GM23248 (cell line): ENCODE measurements around the gene NCOA5. TPM values are rescaled to one million over a fixed set of nuclear protein-coding genes. Genes with fewer than 3 reads are reported as not detected.
A peak's percentile ranks its signal among the peaks of the same experiment; 100 is the strongest.

Experiments
- DNase-seq: peaks from one replicate; pipeline ENCODE4 v3.0.0-alpha.2; 2015
- H2AFZ ChIP-seq: fragments of 200-600 bp; sonication (generic); 2 replicates; pipeline ENCODE4 v1.6.1; 2016; ENCODE audit warnings: antibody characterized with exemption
- H3F3A ChIP-seq: fragments of 200-600 bp; sonication (generic); 2 replicates; pipeline ENCODE4 v1.6.1; 2016; ENCODE audit warnings: mild to moderate bottlenecking, antibody characterized with exemption, mixed run types; ENCODE audit not compliant: insufficient read depth
- H3K27ac ChIP-seq: fragments of 200-600 bp; sonication (generic); 2 replicates; pipeline ENCODE4 v1.5.1; 2016; ENCODE audit warnings: mild to moderate bottlenecking
- H3K27me3 ChIP-seq: fragments of 200-600 bp; sonication (generic); replicated peaks from 2 replicates; pipeline ENCODE4 v1.6.1; 2016; ENCODE audit warnings: mild to moderate bottlenecking; ENCODE audit not compliant: insufficient read depth
- H3K36me3 ChIP-seq: fragments of 200-600 bp; sonication (generic); 2 replicates; pipeline ENCODE4 v1.6.1; 2016; ENCODE audit warnings: low read depth, mild to moderate bottlenecking
- H3K4me1 ChIP-seq: fragments of 200-600 bp; sonication (generic); 2 replicates; pipeline ENCODE4 v1.6.1; 2016; ENCODE audit warnings: mild to moderate bottlenecking; ENCODE audit not compliant: insufficient read depth
- H3K4me2 ChIP-seq: fragments of 200-600 bp; sonication (generic); one replicate; pipeline ENCODE4 v1.6.1; 2016; ENCODE audit warnings: mild to moderate bottlenecking; ENCODE audit not compliant: unreplicated experiment
- H3K4me3 ChIP-seq: fragments of 200-600 bp; sonication (generic); 2 replicates; pipeline ENCODE4 v1.5.1; 2016; ENCODE audit warnings: mild to moderate bottlenecking
- H3K79me2 ChIP-seq: fragments of 200-600 bp; sonication (generic); 2 replicates; pipeline ENCODE4 v1.6.1; 2016; ENCODE audit warnings: mild to moderate bottlenecking; ENCODE audit not compliant: insufficient read depth
- H3K9ac ChIP-seq: fragments of 200-600 bp; sonication (generic); 2 replicates; pipeline ENCODE4 v1.6.1; 2016; ENCODE audit warnings: mild to moderate bottlenecking
- H3K9me2 ChIP-seq: fragments of 200-600 bp; sonication (generic); 2 replicates; pipeline ENCODE4 v1.6.1; 2016; ENCODE audit warnings: mixed run types, mild to moderate bottlenecking, moderate library complexity; ENCODE audit not compliant: insufficient read depth
- H3K9me3 ChIP-seq: fragments of 200-600 bp; sonication (generic); one replicate; pipeline ENCODE4 v1.6.1; 2017; ENCODE audit warnings: low read depth
- H4K20me1 ChIP-seq: fragments of 200-600 bp; sonication (generic); 2 replicates; pipeline ENCODE4 v1.6.0; 2016; ENCODE audit not compliant: insufficient read depth
- EZH2 ChIP-seq: fragments of 200-600 bp; sonication (generic); IDR thresholded peaks from 2 replicates; pipeline ENCODE4 v1.6.1; 2018; ENCODE audit warnings: antibody characterized with exemption, mild to moderate bottlenecking; ENCODE audit not compliant: insufficient read depth, poor library complexity, severe bottlenecking
- EZH2phosphoT487 ChIP-seq: fragments of 200-600 bp; sonication (generic); IDR thresholded peaks from 2 replicates; pipeline ENCODE4 v1.6.1; 2018; ENCODE audit warnings: antibody characterized with exemption, moderate library complexity, mild to moderate bottlenecking, low read depth; ENCODE audit not compliant: insufficient read depth
- WGBS, 2 experiments: methylation state at CpG; one replicate each; pipeline ENCODE4 v1.1.6; 2015 to 2017; ENCODE audit warnings: low lambda C conversion rate in 2 of 2, low coverage in 1 of 2; ENCODE audit errors: missing lambda C conversion rate in 2 of 2; 5-methylcytosine and 5-hydroxymethylcytosine counted together
- in situ Hi-C: fragments of 300-500 bp; cut with MboI; formaldehyde crosslinking; loops from 2 replicates; pipeline ENCODE4 v1.15.0; 2020
- polyA plus RNA-seq: library from polyadenylated mRNA; unstranded; fragments of >200 nt; fragmentation: Nextera tagmentation; extraction: Ambion mirVana; gene quantifications from 2 replicates; pipeline ENCODE4 v1.2.1, GENCODE V29; 2016
- total RNA-seq: library from RNA; depleted of rRNA; stranded (reverse); fragments of >200 nt; shearing (Covaris generic); gene quantifications from 2 replicates; pipeline ENCODE4 v1.2.3, GENCODE V29; 2014; rRNA removed

The NCOA5 gene
- total and polyA plus RNA-seq, 2 experiments from 2014 or later = 15.3 to 20.4 TPM

DNA sequence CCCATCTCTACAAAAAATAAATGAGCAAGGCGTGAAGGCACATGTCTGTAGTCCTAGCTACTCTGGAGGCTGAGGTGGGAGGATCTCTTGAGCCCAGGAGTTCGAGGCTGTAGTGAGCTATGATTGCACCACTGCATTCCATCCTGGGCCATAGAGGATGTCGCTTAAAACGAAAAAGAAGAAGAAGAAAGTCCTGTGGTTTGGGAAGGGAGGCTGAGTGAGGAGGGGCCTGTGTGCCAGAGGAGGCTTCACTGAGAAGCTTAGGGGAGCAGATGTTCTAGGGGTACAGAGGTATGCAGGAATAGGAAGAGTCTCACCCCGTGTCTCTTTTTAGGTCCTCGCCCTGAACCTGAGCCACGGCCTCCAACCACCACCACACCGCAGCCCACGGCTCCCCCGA lies 76.8 kb downstream of the NCOA5 start:
- Histone ChIP-seq H3K9ac (no peak overlapping the region), H4K20me1 (no peaks in the 10 kb centered on the region), H2AFZ (no peak overlapping the region), H3K9me2 (no peaks in the 10 kb centered on the region), H3K9me3 (no peaks in the 10 kb centered on the region), H3K79me2 (no peaks in the 10 kb centered on the region), H3F3A (no peaks in the 10 kb centered on the region), H3K27ac (no peak overlapping the region), H3K4me2 (no peak overlapping the region), H3K4me1 (no peaks in the 10 kb centered on the region), H3K36me3 (no peaks in the 10 kb centered on the region), H3K27me3 (peaks cover 51% of the 10 kb centered on the region), H3K4me3 (no peak overlapping the region)
- DNase-seq = no peak
- WGBS, 2 experiments = 27 to 40% methylated on average over 6 to 10 of the region's 10 CpGs
- no peak for TF ChIP-seq EZH2
- TF ChIP-seq EZH2phosphoT487 = no peak
- in situ Hi-C loops = loop anchor here (25.0 kb wide), 1 partner anchor 299 kb away; the partner anchor contains the start of gene CDH22

DNA sequence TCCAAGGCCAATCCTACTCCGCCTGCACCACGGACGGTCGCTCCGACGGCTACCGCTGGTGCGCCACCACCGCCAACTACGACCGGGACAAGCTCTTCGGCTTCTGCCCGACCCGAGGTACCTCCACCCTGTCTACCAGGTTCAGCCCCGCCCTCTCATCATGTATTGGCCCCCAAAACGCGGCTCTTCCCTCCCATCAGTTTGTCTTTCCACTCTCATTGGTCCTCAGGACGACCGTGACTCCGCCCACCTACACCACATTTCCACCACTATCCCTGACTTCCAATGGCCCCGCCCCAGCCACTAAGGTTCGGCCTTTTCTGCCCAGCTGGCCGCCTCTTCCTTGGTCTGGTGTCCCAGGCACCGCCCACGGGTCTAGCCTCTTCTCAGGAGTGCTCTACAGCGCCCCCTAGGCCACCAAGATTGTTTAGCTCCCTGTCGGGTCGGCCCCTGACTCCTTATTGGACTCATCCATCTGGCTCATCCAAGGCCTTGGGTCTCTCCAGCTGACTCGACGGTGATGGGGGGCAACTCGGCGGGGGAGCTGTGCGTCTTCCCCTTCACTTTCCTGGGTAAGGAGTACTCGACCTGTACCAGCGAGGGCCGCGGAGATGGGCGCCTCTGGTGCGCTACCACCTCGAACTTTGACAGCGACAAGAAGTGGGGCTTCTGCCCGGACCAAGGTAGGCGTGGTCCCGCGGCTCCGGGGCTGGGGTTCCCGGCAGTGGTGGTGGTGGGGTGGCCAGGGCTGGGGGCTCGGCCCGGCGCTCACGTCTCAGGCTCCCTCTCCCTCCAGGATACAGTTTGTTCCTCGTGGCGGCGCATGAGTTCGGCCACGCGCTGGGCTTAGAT lies 77.9 kb downstream of the NCOA5 start:
- Histone ChIP-seq H3K27me3 (peaks cover 48% of the 10 kb centered on the region), H3K9me2 (no peaks in the 10 kb centered on the region)
- 15% methylated on average over 57 of the region's 57 CpGs for whole genome bisulfite sequencing, 2 experiments

More for the DNA sequence above, 77.9 kb downstream of the NCOA5 start:
- Histone ChIP-seq H3F3A (no peaks in the 10 kb centered on the region), H3K4me1 (no peaks in the 10 kb centered on the region), H3K9ac (no peak overlapping the region), H3K4me3 (no peak overlapping the region), H3K27ac (no peak overlapping the region), H3K79me2 (no peaks in the 10 kb centered on the region), H3K36me3 (no peaks in the 10 kb centered on the region), H4K20me1 (no peaks in the 10 kb centered on the region), H2AFZ (no peak overlapping the region), H3K9me3 (no peaks in the 10 kb centered on the region), H3K4me2 (no peak overlapping the region)
- TF ChIP-seq EZH2 (peak; percentile 20), EZH2phosphoT487 (0 out of 2 replicates have a peak, but pooled peaks have one; percentile 13)
- DNase-seq = peak; percentile 65
- in situ Hi-C loops = loop anchor here (25.0 kb wide), 1 partner anchor 300 kb away; the partner anchor contains the start of gene CDH22

Other genes with a start within 250 kb of the NCOA5 start
- 37.2 and 55.2 TPM in 2 replicates for gene ACOT8, start 232.6 kb downstream of the NCOA5 start, total RNA-seq
- 30.0 and 32.9 TPM in 2 replicates for gene ACOT8, start 232.6 kb downstream of the NCOA5 start, polyA plus RNA-seq
- gene ZSWIM3, start 232.3 kb downstream of the NCOA5 start, total RNA-seq = 4.3 and 5.3 TPM in 2 replicates
- gene ZSWIM3, start 232.3 kb downstream of the NCOA5 start, polyA plus RNA-seq = 1.9 and 2.0 TPM in 2 replicates
- gene ZSWIM1, start 208.7 kb downstream of the NCOA5 start, total RNA-seq = 7.7 and 8.9 TPM in 2 replicates
- 6.6 and 8.5 TPM in 2 replicates for gene ZSWIM1, start 208.7 kb downstream of the NCOA5 start, polyA plus RNA-seq
- not detected in 2 replicates for gene SPATA25, start 202.3 kb downstream of the NCOA5 start, total RNA-seq
- 0.27 TPM in 1 of 2 replicates, not detected in the other for gene SPATA25, start 202.3 kb downstream of the NCOA5 start, polyA plus RNA-seq
- 4.3 and 8.3 TPM in 2 replicates for gene NEURL2, start 198.8 kb downstream of the NCOA5 start, total RNA-seq
- gene NEURL2, start 198.8 kb downstream of the NCOA5 start, polyA plus RNA-seq = 1.4 and 2.1 TPM in 2 replicates
- 154 and 176 TPM in 2 replicates for gene CTSA, start 198.6 kb downstream of the NCOA5 start, total RNA-seq
- 303 and 321 TPM in 2 replicates for gene CTSA, start 198.6 kb downstream of the NCOA5 start, polyA plus RNA-seq
- 14.5 and 22.6 TPM in 2 replicates for gene PLTP, start 177.8 kb downstream of the NCOA5 start, total RNA-seq
- 24.4 and 25.7 TPM in 2 replicates for gene PLTP, start 177.8 kb downstream of the NCOA5 start, polyA plus RNA-seq
- gene PCIF1, start 155.3 kb downstream of the NCOA5 start, total RNA-seq = 4.2 and 5.3 TPM in 2 replicates
- 23.8 and 24.3 TPM in 2 replicates for gene PCIF1, start 155.3 kb downstream of the NCOA5 start, polyA plus RNA-seq
- gene ZNF335, start 117.8 kb downstream of the NCOA5 start, total RNA-seq = 10.8 and 12.6 TPM in 2 replicates
- 6.0 and 6.9 TPM in 2 replicates for gene ZNF335, start 117.8 kb downstream of the NCOA5 start, polyA plus RNA-seq
- not detected in 2 replicates for gene MMP9, start 81.1 kb downstream of the NCOA5 start, total RNA-seq
- gene MMP9, start 81.1 kb downstream of the NCOA5 start, polyA plus RNA-seq = 0.10 and 0.13 TPM in 2 replicates
- gene SLC12A5, start 60.7 kb downstream of the NCOA5 start, total RNA-seq = not detected in 2 replicates
- 0.55 and 0.58 TPM in 2 replicates for gene SLC12A5, start 60.7 kb downstream of the NCOA5 start, polyA plus RNA-seq
- gene CD40, start 28.4 kb upstream of the NCOA5 start, total RNA-seq = 1.8 and 2.5 TPM in 2 replicates
- 2.8 and 3.4 TPM in 2 replicates for gene CD40, start 28.4 kb upstream of the NCOA5 start, polyA plus RNA-seq
- gene CDH22, start 218.5 kb upstream of the NCOA5 start, total RNA-seq = not detected in 2 replicates
- not detected in 2 replicates for gene CDH22, start 218.5 kb upstream of the NCOA5 start, polyA plus RNA-seq